Measurements from ENCODE around the gene ALLC. TPM values are rescaled to one million over a fixed set of nuclear protein-coding genes. Genes with fewer than 3 reads are reported as not detected.
"Not testable (repeated sequence)": the region's sequence is repeated elsewhere in the genome, so short reads cannot be mapped to it uniquely, and the experiment has no call there.

ALLC gene
- polyA plus RNA-seq, 2 of the 4 experiments (the other 2 are of a cell fraction) = not detected

- CTCF ChIA-PET = interaction anchor here (0.6 to 1.4 kb wide), 3 partner anchors 37 to 190 kb away, joined by 3 to 4 read pairs (median 3); no protein-coding TSS in a partner anchor
- FAIRE-seq = no peak
Observed at GRCh38 chr2:3613524-3613905, 44.5 kb upstream of the ALLC start.

GRCh38 chr2:3614743-3615142, 43.3 kb upstream of the ALLC start:
- H3K4me3 ChIP-seq; H3K4me1 ChIP-seq; CTCF ChIA-PET; H3K27ac ChIP-seq; FAIRE-seq; POLR2A ChIA-PET; ATAC-seq; DNase-seq (ENCODE audit: low read depth in 1 of 2, low spot score in 1 of 2); H3K4me2 ChIP-seq: not testable (repeated sequence)
- peaks cover 14% of the 10 kb centered on the region for H3K9me3 ChIP-seq
- 4% methylated on average over 2 of the region's 2 CpGs for WGBS (ENCODE audit: missing lambda C conversion rate)

More at GRCh38 chr2:3613524-3613905, 44.5 kb upstream of the ALLC start:
- no peak for DNase-seq (ENCODE audit: low read depth in 1 of 2, low spot score in 1 of 2)
- H3K27ac ChIP-seq = no peak overlapping the region
- H3K9me3 ChIP-seq = peaks cover 14% of the 10 kb centered on the region
- ATAC-seq = no peak
- WGBS (ENCODE audit: missing lambda C conversion rate) = 77% methylated on average over 12 of the region's 12 CpGs
- H3K4me2 ChIP-seq = no peak overlapping the region
- POLR2A ChIA-PET = no interaction called here
- no peak overlapping the region for H3K4me3 ChIP-seq
- no peak for TF ChIP-seq FOXS1 (CRISPR knock-in tag; IDR thresholded peaks at IDR 0.05)
- TF ChIP-seq, protein P1, sequence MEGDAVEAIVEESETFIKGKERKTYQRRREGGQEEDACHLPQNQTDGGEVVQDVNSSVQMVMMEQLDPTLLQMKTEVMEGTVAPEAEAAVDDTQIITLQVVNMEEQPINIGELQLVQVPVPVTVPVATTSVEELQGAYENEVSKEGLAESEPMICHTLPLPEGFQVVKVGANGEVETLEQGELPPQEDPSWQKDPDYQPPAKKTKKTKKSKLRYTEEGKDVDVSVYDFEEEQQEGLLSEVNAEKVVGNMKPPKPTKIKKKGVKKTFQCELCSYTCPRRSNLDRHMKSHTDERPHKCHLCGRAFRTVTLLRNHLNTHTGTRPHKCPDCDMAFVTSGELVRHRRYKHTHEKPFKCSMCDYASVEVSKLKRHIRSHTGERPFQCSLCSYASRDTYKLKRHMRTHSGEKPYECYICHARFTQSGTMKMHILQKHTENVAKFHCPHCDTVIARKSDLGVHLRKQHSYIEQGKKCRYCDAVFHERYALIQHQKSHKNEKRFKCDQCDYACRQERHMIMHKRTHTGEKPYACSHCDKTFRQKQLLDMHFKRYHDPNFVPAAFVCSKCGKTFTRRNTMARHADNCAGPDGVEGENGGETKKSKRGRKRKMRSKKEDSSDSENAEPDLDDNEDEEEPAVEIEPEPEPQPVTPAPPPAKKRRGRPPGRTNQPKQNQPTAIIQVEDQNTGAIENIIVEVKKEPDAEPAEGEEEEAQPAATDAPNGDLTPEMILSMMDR (IDR thresholded peaks at IDR 0.05) = no peak
- no peak for TF ChIP-seq NFE2L2 (conservative IDR thresholded peaks at IDR 0.05; ENCODE audit: low read length)
- no peak for TF ChIP-seq TFCP2L1 (CRISPR knock-in tag; IDR thresholded peaks at IDR 0.05)
- H3K4me1 ChIP-seq = no peaks in the 10 kb centered on the region

DNA sequence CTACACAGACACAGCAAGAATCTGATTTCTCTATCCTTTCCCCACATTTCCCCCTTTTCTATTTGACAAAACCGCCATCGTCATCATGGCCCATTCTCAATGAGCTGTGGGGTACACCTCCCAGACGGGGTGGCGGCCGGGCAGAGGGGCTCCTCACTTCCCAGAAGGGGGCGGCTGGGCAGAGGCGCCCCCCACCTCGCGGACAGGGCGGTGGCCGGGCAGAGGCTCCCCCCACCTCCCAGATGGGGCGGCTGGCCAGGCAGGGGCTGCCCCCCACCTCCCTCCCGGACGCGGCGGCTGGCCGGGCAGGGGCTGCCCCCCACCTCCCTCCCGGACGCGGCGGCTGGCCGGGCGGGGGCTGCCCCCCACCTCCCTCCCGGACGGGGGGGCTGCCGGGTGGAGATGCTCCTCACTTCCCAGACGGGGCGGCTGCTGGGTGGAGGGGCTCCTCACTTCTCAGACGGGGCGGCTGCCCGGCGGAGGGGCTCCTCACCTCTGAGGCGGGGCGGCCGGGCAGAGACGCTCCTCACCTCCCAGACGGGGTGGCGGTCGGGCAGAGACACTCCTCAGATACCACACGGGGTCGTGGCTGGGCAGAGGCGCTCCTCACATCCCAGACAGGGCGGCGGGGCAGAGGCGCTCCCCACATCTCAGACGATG, 42.3 kb upstream of the ALLC start:
- POLR2A ChIA-PET; FAIRE-seq; ATAC-seq; CTCF ChIA-PET; DNase-seq (ENCODE audit: low read depth in 1 of 2, low spot score in 1 of 2); H3K4me1 ChIP-seq; H3K4me2 ChIP-seq; H3K27ac ChIP-seq; H3K4me3 ChIP-seq: not testable (repeated sequence)
- H3K9me3 ChIP-seq = peaks cover 14% of the 10 kb centered on the region
- WGBS (ENCODE audit: missing lambda C conversion rate) = 85% methylated on average over 13 of the region's 46 CpGs

GRCh38 chr2:3616435-3617197, 41.4 kb upstream of the ALLC start:
- 77% methylated on average over 25 of the region's 25 CpGs for WGBS (ENCODE audit: missing lambda C conversion rate)
- FAIRE-seq; H3K4me1 ChIP-seq; DNase-seq (ENCODE audit: low read depth in 1 of 2, low spot score in 1 of 2); ATAC-seq; POLR2A ChIA-PET; H3K4me2 ChIP-seq; H3K27ac ChIP-seq; H3K4me3 ChIP-seq: not testable (repeated sequence)
- TF ChIP-seq MAFK (IDR thresholded peaks at IDR 0.05; ENCODE audit: partially characterized antibody) = peak; percentile 70
- CTCF ChIA-PET = interaction anchor here (0.6 kb wide), 1 partner anchor 34 kb away, joined by 3 read pairs; no protein-coding TSS in a partner anchor
- H3K9me3 ChIP-seq = peaks cover 14% of the 10 kb centered on the region

DNA sequence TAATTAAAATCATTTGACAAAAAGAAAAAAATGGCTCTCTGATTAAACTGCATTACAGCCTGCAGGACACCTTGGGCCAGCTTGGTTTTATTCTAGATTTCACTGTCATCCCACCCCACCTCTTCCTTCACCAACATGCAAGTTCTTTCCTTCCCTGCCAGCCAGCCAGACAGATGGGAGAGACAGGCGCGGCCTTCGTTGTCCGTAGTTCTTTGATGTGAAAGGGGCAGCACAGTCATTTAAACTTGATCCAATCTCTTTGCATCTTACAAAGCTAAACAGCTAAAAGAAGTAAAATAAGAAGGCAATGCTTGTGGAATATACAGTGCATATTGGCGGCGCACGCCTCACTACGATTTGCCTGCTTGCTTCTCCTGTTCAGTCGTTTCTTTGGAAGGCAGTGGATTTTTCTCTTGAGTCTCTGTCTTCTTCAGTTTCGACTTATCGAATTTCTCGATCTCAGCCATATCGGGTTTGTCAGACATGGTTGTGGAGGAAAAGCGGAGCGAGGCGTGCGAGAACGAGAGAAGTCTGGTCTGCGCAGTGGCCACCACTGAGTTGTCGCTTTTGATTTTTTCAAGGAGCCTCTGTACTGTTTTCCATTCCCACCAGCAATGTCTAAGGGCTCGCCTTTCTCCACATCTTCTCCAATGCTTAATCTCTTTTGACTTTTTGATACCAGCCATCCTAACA, 40.7 kb upstream of the ALLC start:
- FAIRE-seq = no peak
- 85% methylated on average over 21 of the region's 21 CpGs for WGBS (ENCODE audit: missing lambda C conversion rate)
- no peak for ATAC-seq
- no peak for DNase-seq (ENCODE audit: low read depth in 1 of 2, low spot score in 1 of 2)
- H3K27ac ChIP-seq = no peak overlapping the region
- no peak overlapping the region for H3K4me3 ChIP-seq
- ChIA-PET CTCF (no interaction called here), POLR2A (no interaction called here)
- H3K4me1 ChIP-seq = no peaks in the 10 kb centered on the region
- no peak overlapping the region for H3K4me2 ChIP-seq
- H3K9me3 ChIP-seq = peaks cover 14% of the 10 kb centered on the region
- TF ChIP-seq JUNB (IDR thresholded peaks at IDR 0.05) = no peak
- TF ChIP-seq, protein P2, sequence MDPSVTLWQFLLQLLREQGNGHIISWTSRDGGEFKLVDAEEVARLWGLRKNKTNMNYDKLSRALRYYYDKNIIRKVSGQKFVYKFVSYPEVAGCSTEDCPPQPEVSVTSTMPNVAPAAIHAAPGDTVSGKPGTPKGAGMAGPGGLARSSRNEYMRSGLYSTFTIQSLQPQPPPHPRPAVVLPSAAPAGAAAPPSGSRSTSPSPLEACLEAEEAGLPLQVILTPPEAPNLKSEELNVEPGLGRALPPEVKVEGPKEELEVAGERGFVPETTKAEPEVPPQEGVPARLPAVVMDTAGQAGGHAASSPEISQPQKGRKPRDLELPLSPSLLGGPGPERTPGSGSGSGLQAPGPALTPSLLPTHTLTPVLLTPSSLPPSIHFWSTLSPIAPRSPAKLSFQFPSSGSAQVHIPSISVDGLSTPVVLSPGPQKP (IDR thresholded peaks at IDR 0.05; ENCODE audit: low read depth, low read length) = no peak
- TF ChIP-seq NPAS2 (CRISPR knock-in tag; IDR thresholded peaks at IDR 0.05; ENCODE audit: borderline replicate concordance) = no peak
- TF ChIP-seq, protein P3, sequence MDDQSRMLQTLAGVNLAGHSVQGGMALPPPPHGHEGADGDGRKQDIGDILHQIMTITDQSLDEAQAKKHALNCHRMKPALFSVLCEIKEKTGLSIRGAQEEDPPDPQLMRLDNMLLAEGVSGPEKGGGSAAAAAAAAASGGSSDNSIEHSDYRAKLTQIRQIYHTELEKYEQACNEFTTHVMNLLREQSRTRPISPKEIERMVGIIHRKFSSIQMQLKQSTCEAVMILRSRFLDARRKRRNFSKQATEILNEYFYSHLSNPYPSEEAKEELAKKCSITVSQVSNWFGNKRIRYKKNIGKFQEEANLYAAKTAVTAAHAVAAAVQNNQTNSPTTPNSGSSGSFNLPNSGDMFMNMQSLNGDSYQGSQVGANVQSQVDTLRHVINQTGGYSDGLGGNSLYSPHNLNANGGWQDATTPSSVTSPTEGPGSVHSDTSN (IDR thresholded peaks at IDR 0.05) = no peak
- no peak for TF ChIP-seq CEBPB (IDR thresholded peaks at IDR 0.05)
- TF ChIP-seq HMGXB4 (CRISPR knock-in tag; IDR thresholded peaks at IDR 0.05; ENCODE audit: borderline replicate concordance) = no peak
- TF ChIP-seq, protein P4, sequence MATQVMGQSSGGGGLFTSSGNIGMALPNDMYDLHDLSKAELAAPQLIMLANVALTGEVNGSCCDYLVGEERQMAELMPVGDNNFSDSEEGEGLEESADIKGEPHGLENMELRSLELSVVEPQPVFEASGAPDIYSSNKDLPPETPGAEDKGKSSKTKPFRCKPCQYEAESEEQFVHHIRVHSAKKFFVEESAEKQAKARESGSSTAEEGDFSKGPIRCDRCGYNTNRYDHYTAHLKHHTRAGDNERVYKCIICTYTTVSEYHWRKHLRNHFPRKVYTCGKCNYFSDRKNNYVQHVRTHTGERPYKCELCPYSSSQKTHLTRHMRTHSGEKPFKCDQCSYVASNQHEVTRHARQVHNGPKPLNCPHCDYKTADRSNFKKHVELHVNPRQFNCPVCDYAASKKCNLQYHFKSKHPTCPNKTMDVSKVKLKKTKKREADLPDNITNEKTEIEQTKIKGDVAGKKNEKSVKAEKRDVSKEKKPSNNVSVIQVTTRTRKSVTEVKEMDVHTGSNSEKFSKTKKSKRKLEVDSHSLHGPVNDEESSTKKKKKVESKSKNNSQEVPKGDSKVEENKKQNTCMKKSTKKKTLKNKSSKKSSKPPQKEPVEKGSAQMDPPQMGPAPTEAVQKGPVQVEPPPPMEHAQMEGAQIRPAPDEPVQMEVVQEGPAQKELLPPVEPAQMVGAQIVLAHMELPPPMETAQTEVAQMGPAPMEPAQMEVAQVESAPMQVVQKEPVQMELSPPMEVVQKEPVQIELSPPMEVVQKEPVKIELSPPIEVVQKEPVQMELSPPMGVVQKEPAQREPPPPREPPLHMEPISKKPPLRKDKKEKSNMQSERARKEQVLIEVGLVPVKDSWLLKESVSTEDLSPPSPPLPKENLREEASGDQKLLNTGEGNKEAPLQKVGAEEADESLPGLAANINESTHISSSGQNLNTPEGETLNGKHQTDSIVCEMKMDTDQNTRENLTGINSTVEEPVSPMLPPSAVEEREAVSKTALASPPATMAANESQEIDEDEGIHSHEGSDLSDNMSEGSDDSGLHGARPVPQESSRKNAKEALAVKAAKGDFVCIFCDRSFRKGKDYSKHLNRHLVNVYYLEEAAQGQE (IDR thresholded peaks at IDR 0.05) = no peak

Measured in A549 (cell line).